SK-N-SH (cell line): Measurements from ENCODE around the gene TNFAIP8L1. TPM values are rescaled to one million over a fixed set of nuclear protein-coding genes. Genes with fewer than 3 reads are reported as not detected.

ENCODE experiments used
- CTCF ChIA-PET: fragments of 300-600, 350-600 bp; formaldehyde crosslinking; extraction: SDS; loops from one replicate; lab custom pipeline; 2021; lab: Yijun Ruan, JAX
- POLR2A ChIA-PET: fragments of 350-600 bp; sonication (Branson Sonifier 250); formaldehyde crosslinking; extraction: SDS; loops from one replicate; lab custom pipeline; 2020; ENCODE audit warnings: antibody characterized with exemption, inconsistent platforms; lab: Yijun Ruan, JAX
- DNase-seq: peaks from one replicate; pipeline ENCODE4 v3.0.0; 2012
- H2AFZ ChIP-seq: fragments of 200-600 bp; sonication (generic); 2 replicates; pipeline ENCODE4 v1.8.1; 2016; ENCODE audit warnings: antibody characterized with exemption, mild to moderate bottlenecking, low read depth
- H3F3A ChIP-seq: fragments of 200-600 bp; sonication (generic); replicated peaks from 2 replicates; pipeline ENCODE3; 2016; ENCODE audit warnings: antibody characterized with exemption, mild to moderate bottlenecking; ENCODE audit not compliant: insufficient read depth
- H3K27ac ChIP-seq, 2 experiments: fragments of 200-500 bp in 1 of 2; fragments of 200-600 bp in 1 of 2; sonication (Bioruptor generic) in 1 of 2; sonication (generic), shearing (Covaris generic) in 1 of 2; 2 replicates each; pipeline versions ENCODE4 v1.5.1 to v1.6.1; 2014 to 2016; ENCODE audit warnings: low read depth in 2 of 2, inconsistent platforms in 1 of 2, low read length in 1 of 2, mild to moderate bottlenecking in 1 of 2, mixed read lengths in 1 of 2
- H3K27me3 ChIP-seq: fragments of 200-600 bp; sonication (generic), shearing (Covaris generic); 2 replicates; pipeline ENCODE4 v1.6.1; 2016; ENCODE audit warnings: mixed run types; ENCODE audit not compliant: insufficient read depth
- H3K36me3 ChIP-seq, 2 experiments: fragments of 200-500 bp in 1 of 2; fragments of 200-600 bp in 1 of 2; sonication (Bioruptor generic) in 1 of 2; sonication (generic) in 1 of 2; replicated peaks in 1 of 2; 2 replicates each; pipeline versions ENCODE3 to v1.5.1; 2014 to 2016; ENCODE audit warnings: low read length in 1 of 2, mild to moderate bottlenecking in 1 of 2; ENCODE audit not compliant: insufficient read depth in 2 of 2, control insufficient read depth in 1 of 2
- H3K4me1 ChIP-seq, 2 experiments: fragments of 200-500 bp in 1 of 2; fragments of 200-600 bp in 1 of 2; sonication (Bioruptor generic) in 1 of 2; sonication (generic), shearing (Covaris generic) in 1 of 2; 2 replicates each; pipeline versions ENCODE4 v1.5.1 to v1.6.1; 2014 to 2016; ENCODE audit warnings: low read depth in 1 of 2, low read length in 1 of 2, mixed run types in 1 of 2; ENCODE audit not compliant: insufficient read depth in 2 of 2, control insufficient read depth in 1 of 2
- H3K4me2 ChIP-seq: fragments of 200-600 bp; sonication (generic), shearing (Covaris generic); 2 replicates; pipeline ENCODE4 v1.6.1; 2017; ENCODE audit warnings: mixed run types
- H3K4me3 ChIP-seq, 2 experiments: fragments of 200-500 bp in 1 of 2; fragments of 200-600 bp in 1 of 2; sonication (Bioruptor generic) in 1 of 2; sonication (generic), shearing (Covaris generic) in 1 of 2; 2 replicates each; pipeline versions ENCODE4 v1.5.1 to v1.8.1; 2014 to 2016; ENCODE audit warnings: low read depth in 2 of 2, inconsistent platforms in 1 of 2, low read length in 1 of 2, mild to moderate bottlenecking in 1 of 2, mixed read lengths in 1 of 2, moderate library complexity in 1 of 2
- H3K79me2 ChIP-seq: fragments of 200-600 bp; sonication (generic); 2 replicates; pipeline ENCODE4 v1.8.1; 2017; ENCODE audit warnings: mild to moderate bottlenecking; ENCODE audit not compliant: insufficient read depth
- H3K9ac ChIP-seq: fragments of 200-600 bp; sonication (generic); 2 replicates; pipeline ENCODE4 v1.6.1; 2017; ENCODE audit warnings: mixed run types
- H3K9me2 ChIP-seq: fragments of 200-600 bp; sonication (generic); 2 replicates; pipeline ENCODE4 v1.6.1; 2017; ENCODE audit warnings: mixed run types
- H3K9me3 ChIP-seq: fragments of 200-600 bp; sonication (generic); 2 replicates; pipeline ENCODE4 v1.6.1; 2017; ENCODE audit warnings: mixed run types, mild to moderate bottlenecking, moderate library complexity
- H4K20me1 ChIP-seq: fragments of 200-600 bp; sonication (generic); 2 replicates; pipeline ENCODE4 v1.6.1; 2017; ENCODE audit warnings: mild to moderate bottlenecking, mixed run types; ENCODE audit not compliant: insufficient read depth
- CHD2 ChIP-seq: fragments of 150-350 bp; IDR thresholded peaks from 2 replicates; pipeline ENCODE4 v1.6.1; 2018; ENCODE audit warnings: low read length; ENCODE audit not compliant: partially characterized antibody
- ELF1 ChIP-seq: IDR thresholded peaks from 2 replicates; pipeline ENCODE4 v1.4.0; 2012
- EP300 ChIP-seq, 2 experiments: IDR thresholded peaks; 2 replicates each; pipeline versions ENCODE4 v1.4.0 to v1.6.1; 2012; ENCODE audit warnings: borderline replicate concordance in 1 of 2, low read depth in 1 of 2, low read length in 1 of 2
- EZH2phosphoT487 ChIP-seq: fragments of 200-600 bp; sonication (generic); IDR thresholded peaks from 2 replicates; pipeline ENCODE4 v1.6.1; 2017; ENCODE audit warnings: low read depth, mixed run types, mild to moderate bottlenecking, antibody characterized with exemption, moderate library complexity, borderline replicate concordance
- FOSL2 ChIP-seq: IDR thresholded peaks from 2 replicates; pipeline ENCODE4 v1.4.0; 2012; ENCODE audit warnings: low read depth, mild to moderate bottlenecking, moderate library complexity, borderline replicate concordance
- FOXJ3 ChIP-seq: sonication (generic); formaldehyde crosslinking; IDR thresholded peaks from 2 replicates; pipeline ENCODE4 v1.5.1; 2020; ENCODE audit warnings: mild to moderate bottlenecking, missing genetic modification reagents
- FOXM1 ChIP-seq: IDR thresholded peaks from 2 replicates; pipeline ENCODE4 v1.4.0; 2012; ENCODE audit warnings: low read depth, mild to moderate bottlenecking
- GABPA ChIP-seq: IDR thresholded peaks from 2 replicates; pipeline ENCODE4 v1.4.0; 2012; ENCODE audit warnings: low read depth, mild to moderate bottlenecking
- MEF2A ChIP-seq: IDR thresholded peaks from 2 replicates; pipeline ENCODE4 v1.4.0; 2012; ENCODE audit warnings: low read depth, borderline replicate concordance
- MXI1 ChIP-seq: IDR thresholded peaks from 2 replicates; pipeline ENCODE4 v1.6.1; 2012; ENCODE audit warnings: mild to moderate bottlenecking, low read depth, low read length, improper control_type of control experiment
- NFIC ChIP-seq: IDR thresholded peaks from 2 replicates; pipeline ENCODE4 v1.4.0; 2012; ENCODE audit warnings: borderline replicate concordance
- RAD21 ChIP-seq: IDR thresholded peaks from 2 replicates; pipeline ENCODE4 v1.6.1; 2012; ENCODE audit warnings: mild to moderate bottlenecking, low read length
- RFX5 ChIP-seq: IDR thresholded peaks from 2 replicates; pipeline ENCODE4 v1.6.1; 2012; ENCODE audit warnings: mild to moderate bottlenecking, improper control_type of control experiment, low read length
- RXRA ChIP-seq: IDR thresholded peaks from 2 replicates; pipeline ENCODE4 v1.4.0; 2012; ENCODE audit warnings: low read depth, mild to moderate bottlenecking, borderline replicate concordance
- TCF12 ChIP-seq: IDR thresholded peaks from 2 replicates; pipeline ENCODE4 v1.4.0; 2012
- WGBS: methylation state at CpG from one replicate; pipeline ENCODE4 v1.1.6; 2017; ENCODE audit warnings: low lambda C conversion rate; 5-methylcytosine and 5-hydroxymethylcytosine counted together
- polyA plus RNA-seq, 3 experiments: library from polyadenylated mRNA; depleted of rRNA; stranded (reverse); fragments of >200 nt; gene quantifications; 2 replicates each; pipeline ENCODE4 v1.2.3, GENCODE V29; 2012
- TF ChIP-seq, protein P1 (sequence below): IDR thresholded peaks from 2 replicates; pipeline ENCODE4; 2012
- TF ChIP-seq, protein P2 (sequence below): IDR thresholded peaks from 2 replicates; pipeline ENCODE4 v1.4.0; 2012; ENCODE audit warnings: low read depth, borderline replicate concordance
- TF ChIP-seq, protein P3 (sequence below): fragments of 200-600 bp; sonication (generic); IDR thresholded peaks from 2 replicates; pipeline ENCODE4 v1.6.1; 2017; ENCODE audit warnings: antibody characterized with exemption, mild to moderate bottlenecking, moderate library complexity
- TF ChIP-seq, protein P4 (sequence below): fragments of 150-350 bp; IDR thresholded peaks from 2 replicates; pipeline ENCODE4 v1.6.1; 2016; ENCODE audit warnings: mild to moderate bottlenecking, low read depth, low read length

The TNFAIP8L1 gene
- polyA plus RNA-seq, 1 of the 3 experiments (the other 2 are of a cell fraction) = 6.4 TPM

DNA sequence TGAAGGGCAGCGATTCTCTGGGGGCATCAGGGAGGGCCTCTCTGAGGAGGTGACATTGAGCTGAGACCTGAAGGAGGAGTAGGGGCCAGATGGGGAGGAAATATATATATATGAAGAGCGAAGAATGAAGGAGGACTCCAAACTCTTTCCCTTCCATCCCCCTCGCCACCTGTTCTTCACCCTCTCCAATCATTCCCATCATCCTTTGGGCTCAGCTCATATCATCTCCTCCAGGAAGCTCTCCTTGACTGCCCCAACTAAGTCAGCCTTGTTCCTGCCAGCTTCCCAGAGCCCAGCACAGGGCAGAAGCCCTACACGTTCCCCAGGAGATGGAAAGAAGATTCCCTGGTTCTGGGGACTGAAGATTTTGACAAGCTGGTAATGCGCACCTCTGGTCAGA lies 46.9 kb upstream of the TNFAIP8L1 start:
- no peak for DNase-seq
- no peaks in the 10 kb centered on the region for H4K20me1 ChIP-seq
- H3K9me3 ChIP-seq = no peaks in the 10 kb centered on the region
- no peaks in the 10 kb centered on the region for H3K9me2 ChIP-seq
- 42% methylated on average over 5 of the region's 5 CpGs for WGBS
- H3K36me3 ChIP-seq = no peaks in the 10 kb centered on the region
- TF ChIP-seq NFIC (no peak), EZH2phosphoT487 (no peak), ELF1 (no peak), RAD21 (no peak), GABPA (no peak), RFX5 (no peak), MEF2A (no peak), FOSL2 (no peak), FOXM1 (no peak), EP300 (IDR thresholded peaks at IDR 0.05; ENCODE audit: borderline replicate concordance in 1 of 2, low read depth in 1 of 2, low read length in 1 of 2) (no peak), FOXJ3 (CRISPR knock-in tag) (no peak), CHD2 (no peak), MXI1 (no peak), RXRA (no peak), TCF12 (no peak)
- TF ChIP-seq, protein P1, sequence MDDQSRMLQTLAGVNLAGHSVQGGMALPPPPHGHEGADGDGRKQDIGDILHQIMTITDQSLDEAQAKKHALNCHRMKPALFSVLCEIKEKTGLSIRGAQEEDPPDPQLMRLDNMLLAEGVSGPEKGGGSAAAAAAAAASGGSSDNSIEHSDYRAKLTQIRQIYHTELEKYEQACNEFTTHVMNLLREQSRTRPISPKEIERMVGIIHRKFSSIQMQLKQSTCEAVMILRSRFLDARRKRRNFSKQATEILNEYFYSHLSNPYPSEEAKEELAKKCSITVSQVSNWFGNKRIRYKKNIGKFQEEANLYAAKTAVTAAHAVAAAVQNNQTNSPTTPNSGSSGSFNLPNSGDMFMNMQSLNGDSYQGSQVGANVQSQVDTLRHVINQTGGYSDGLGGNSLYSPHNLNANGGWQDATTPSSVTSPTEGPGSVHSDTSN = no peak
- TF ChIP-seq, protein P2, sequence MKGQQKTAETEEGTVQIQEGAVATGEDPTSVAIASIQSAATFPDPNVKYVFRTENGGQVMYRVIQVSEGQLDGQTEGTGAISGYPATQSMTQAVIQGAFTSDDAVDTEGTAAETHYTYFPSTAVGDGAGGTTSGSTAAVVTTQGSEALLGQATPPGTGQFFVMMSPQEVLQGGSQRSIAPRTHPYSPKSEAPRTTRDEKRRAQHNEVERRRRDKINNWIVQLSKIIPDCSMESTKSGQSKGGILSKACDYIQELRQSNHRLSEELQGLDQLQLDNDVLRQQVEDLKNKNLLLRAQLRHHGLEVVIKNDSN = no peak
- TF ChIP-seq, protein P3, sequence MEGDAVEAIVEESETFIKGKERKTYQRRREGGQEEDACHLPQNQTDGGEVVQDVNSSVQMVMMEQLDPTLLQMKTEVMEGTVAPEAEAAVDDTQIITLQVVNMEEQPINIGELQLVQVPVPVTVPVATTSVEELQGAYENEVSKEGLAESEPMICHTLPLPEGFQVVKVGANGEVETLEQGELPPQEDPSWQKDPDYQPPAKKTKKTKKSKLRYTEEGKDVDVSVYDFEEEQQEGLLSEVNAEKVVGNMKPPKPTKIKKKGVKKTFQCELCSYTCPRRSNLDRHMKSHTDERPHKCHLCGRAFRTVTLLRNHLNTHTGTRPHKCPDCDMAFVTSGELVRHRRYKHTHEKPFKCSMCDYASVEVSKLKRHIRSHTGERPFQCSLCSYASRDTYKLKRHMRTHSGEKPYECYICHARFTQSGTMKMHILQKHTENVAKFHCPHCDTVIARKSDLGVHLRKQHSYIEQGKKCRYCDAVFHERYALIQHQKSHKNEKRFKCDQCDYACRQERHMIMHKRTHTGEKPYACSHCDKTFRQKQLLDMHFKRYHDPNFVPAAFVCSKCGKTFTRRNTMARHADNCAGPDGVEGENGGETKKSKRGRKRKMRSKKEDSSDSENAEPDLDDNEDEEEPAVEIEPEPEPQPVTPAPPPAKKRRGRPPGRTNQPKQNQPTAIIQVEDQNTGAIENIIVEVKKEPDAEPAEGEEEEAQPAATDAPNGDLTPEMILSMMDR = no peak
- TF ChIP-seq, protein P4, sequence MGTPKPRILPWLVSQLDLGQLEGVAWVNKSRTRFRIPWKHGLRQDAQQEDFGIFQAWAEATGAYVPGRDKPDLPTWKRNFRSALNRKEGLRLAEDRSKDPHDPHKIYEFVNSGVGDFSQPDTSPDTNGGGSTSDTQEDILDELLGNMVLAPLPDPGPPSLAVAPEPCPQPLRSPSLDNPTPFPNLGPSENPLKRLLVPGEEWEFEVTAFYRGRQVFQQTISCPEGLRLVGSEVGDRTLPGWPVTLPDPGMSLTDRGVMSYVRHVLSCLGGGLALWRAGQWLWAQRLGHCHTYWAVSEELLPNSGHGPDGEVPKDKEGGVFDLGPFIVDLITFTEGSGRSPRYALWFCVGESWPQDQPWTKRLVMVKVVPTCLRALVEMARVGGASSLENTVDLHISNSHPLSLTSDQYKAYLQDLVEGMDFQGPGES = no peak
- no peak overlapping the region for H3K9ac ChIP-seq
- H3K4me2 ChIP-seq = no peak overlapping the region
- CTCF ChIA-PET = interaction anchor here (0.8 to 9.9 kb wide), 9 partner anchors 8 to 54 kb away, joined by 3 to 93 read pairs (median 4); no protein-coding TSS in a partner anchor
- no peaks in the 10 kb centered on the region for H3K79me2 ChIP-seq
- H3K4me1 ChIP-seq = no peaks in the 10 kb centered on the region
- H3K27ac ChIP-seq = no peak overlapping the region
- H3K27me3 ChIP-seq = peaks cover 40% of the 10 kb centered on the region; the same call in 1 of the 2 replicates
- H2AFZ ChIP-seq = no peak overlapping the region
- peaks cover 3% of the 10 kb centered on the region for H3F3A ChIP-seq
- H3K4me3 ChIP-seq = no peak overlapping the region
- POLR2A ChIA-PET = interaction anchor here (0.6 kb wide), 1 partner anchor 208 kb away, joined by 3 read pairs; no protein-coding TSS in a partner anchor
